ENCODE measurements around the gene IMPA2.

IMPA2 gene

DNA sequence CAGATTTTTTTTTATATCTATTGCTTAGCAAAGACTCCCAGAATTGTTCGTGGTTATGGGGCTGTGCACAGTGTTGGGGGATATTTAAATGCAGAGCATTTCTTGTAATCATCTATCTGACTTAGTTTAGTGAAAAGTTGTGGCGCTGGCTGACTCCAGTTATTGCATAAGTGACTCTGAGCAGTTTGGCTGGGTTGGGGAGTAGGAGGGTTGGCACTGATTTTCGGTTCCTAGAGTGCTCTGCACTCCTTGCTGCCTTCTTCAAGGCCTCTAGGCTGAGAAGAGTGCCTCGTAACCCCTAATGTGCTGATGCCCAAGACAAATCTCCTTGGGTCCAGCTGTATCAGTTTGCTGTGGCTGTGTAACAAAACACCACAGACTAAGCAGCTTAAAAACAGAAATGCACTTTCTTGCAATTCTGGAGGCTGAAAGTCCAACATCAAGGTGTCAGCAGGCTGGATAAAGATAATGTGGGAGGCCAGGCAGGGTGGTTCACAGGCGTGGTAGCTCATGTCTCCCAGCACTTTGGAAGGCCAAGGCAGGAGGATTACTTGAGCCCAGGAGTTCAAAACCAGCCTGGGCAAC is 6.5 kb upstream of the IMPA2 start:
- peaks cover 2% of the 10 kb centered on the region for H3K4me1 ChIP-seq (ENCODE audit: low read length)
- no peak overlapping the region for H3K27ac ChIP-seq (ENCODE audit: low read length)
- H3K36me3 ChIP-seq (replicated peaks; ENCODE audit: low read depth, low read length): no peaks in the 10 kb centered on the region
- H3K9ac ChIP-seq (ENCODE audit: low read length): no peak overlapping the region
- no peak overlapping the region for H3K4me3 ChIP-seq (ENCODE audit: low read length)
- H2AFZ ChIP-seq (ENCODE audit: low read depth, low read length): no peak overlapping the region
- H3K27me3 ChIP-seq (ENCODE audit: low read depth, low read length): no peaks in the 10 kb centered on the region
- H3K9me3 ChIP-seq (ENCODE audit: insufficient read depth, low read length): no peaks in the 10 kb centered on the region
- H3K79me2 ChIP-seq (ENCODE audit: low read length): no peaks in the 10 kb centered on the region
- no peak for TF ChIP-seq EZH2phosphoT487 (IDR thresholded peaks at IDR 0.05; ENCODE audit: low read depth)
- TF ChIP-seq, protein P1, sequence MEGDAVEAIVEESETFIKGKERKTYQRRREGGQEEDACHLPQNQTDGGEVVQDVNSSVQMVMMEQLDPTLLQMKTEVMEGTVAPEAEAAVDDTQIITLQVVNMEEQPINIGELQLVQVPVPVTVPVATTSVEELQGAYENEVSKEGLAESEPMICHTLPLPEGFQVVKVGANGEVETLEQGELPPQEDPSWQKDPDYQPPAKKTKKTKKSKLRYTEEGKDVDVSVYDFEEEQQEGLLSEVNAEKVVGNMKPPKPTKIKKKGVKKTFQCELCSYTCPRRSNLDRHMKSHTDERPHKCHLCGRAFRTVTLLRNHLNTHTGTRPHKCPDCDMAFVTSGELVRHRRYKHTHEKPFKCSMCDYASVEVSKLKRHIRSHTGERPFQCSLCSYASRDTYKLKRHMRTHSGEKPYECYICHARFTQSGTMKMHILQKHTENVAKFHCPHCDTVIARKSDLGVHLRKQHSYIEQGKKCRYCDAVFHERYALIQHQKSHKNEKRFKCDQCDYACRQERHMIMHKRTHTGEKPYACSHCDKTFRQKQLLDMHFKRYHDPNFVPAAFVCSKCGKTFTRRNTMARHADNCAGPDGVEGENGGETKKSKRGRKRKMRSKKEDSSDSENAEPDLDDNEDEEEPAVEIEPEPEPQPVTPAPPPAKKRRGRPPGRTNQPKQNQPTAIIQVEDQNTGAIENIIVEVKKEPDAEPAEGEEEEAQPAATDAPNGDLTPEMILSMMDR (IDR thresholded peaks at IDR 0.05; ENCODE audit: low read depth, low read length): no peak
- no peak overlapping the region for H3K4me2 ChIP-seq (ENCODE audit: low read length)
- no peaks in the 10 kb centered on the region for H4K20me1 ChIP-seq (ENCODE audit: insufficient read depth, low read length)

DNA sequence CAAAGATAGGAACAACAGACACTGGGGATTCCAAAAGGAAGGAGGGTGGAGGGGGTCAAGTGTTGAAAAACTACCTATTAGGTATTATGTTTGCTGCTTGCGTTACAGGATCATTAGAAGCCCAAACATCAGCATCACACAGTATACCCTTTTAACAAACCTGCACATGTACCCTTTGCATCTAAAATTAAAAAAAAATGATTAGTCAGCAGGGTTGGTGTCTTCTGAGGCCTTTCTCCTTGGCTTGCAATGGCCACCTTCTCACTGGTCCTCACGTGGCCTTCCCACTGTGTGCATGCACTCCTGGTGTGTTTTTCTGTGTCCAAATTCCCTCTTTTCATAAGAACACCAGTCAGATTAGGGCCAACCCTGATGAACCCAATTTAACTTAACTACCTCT is 5.6 kb upstream of the IMPA2 start:
- peaks cover 5% of the 10 kb centered on the region for H3K4me1 ChIP-seq (ENCODE audit: low read length)
- H3K9ac ChIP-seq (ENCODE audit: low read length): no peak overlapping the region
- H3K9me3 ChIP-seq (ENCODE audit: insufficient read depth, low read length): no peaks in the 10 kb centered on the region
- H3K36me3 ChIP-seq (replicated peaks; ENCODE audit: low read depth, low read length): no peaks in the 10 kb centered on the region
- TF ChIP-seq, protein P1 (IDR thresholded peaks at IDR 0.05; ENCODE audit: low read depth, low read length): no peak
- TF ChIP-seq EZH2phosphoT487 (IDR thresholded peaks at IDR 0.05; ENCODE audit: low read depth): no peak
- no peak overlapping the region for H2AFZ ChIP-seq (ENCODE audit: low read depth, low read length)
- no peaks in the 10 kb centered on the region for H4K20me1 ChIP-seq (ENCODE audit: insufficient read depth, low read length)
- no peaks in the 10 kb centered on the region for H3K27me3 ChIP-seq (ENCODE audit: low read depth, low read length)
- H3K4me3 ChIP-seq (ENCODE audit: low read length): no peak overlapping the region
- no peak overlapping the region for H3K4me2 ChIP-seq (ENCODE audit: low read length)
- no peaks in the 10 kb centered on the region for H3K79me2 ChIP-seq (ENCODE audit: low read length)
- H3K27ac ChIP-seq (ENCODE audit: low read length): no peak overlapping the region

GRCh38 chr18:11976315-11977152 is 4.8 kb upstream of the IMPA2 start:
- H3K4me2 ChIP-seq (ENCODE audit: low read length): no peak overlapping the region

GRCh38 chr18:11977153-11977466 is 4.2 kb upstream of the IMPA2 start:
- TF ChIP-seq EZH2phosphoT487 (IDR thresholded peaks at IDR 0.05; ENCODE audit: low read depth): no peak
- TF ChIP-seq, protein P1 (IDR thresholded peaks at IDR 0.05; ENCODE audit: low read depth, low read length): no peak
- H3K4me1 ChIP-seq (ENCODE audit: low read length): peaks cover 5% of the 10 kb centered on the region
- no peak overlapping the region for H3K27ac ChIP-seq (ENCODE audit: low read length)
- no peaks in the 10 kb centered on the region for H3K27me3 ChIP-seq (ENCODE audit: low read depth, low read length)
- H3K9ac ChIP-seq (ENCODE audit: low read length): no peak overlapping the region
- no peaks in the 10 kb centered on the region for H4K20me1 ChIP-seq (ENCODE audit: insufficient read depth, low read length)
- no peak overlapping the region for H3K4me3 ChIP-seq (ENCODE audit: low read length)
- no peak overlapping the region for H2AFZ ChIP-seq (ENCODE audit: low read depth, low read length)
- H3K4me2 ChIP-seq (ENCODE audit: low read length): no peak overlapping the region
- no peaks in the 10 kb centered on the region for H3K79me2 ChIP-seq (ENCODE audit: low read length)
- H3K36me3 ChIP-seq (replicated peaks; ENCODE audit: low read depth, low read length): no peaks in the 10 kb centered on the region
- no peaks in the 10 kb centered on the region for H3K9me3 ChIP-seq (ENCODE audit: insufficient read depth, low read length)

More at GRCh38 chr18:11976315-11977152, 4.8 kb upstream of the IMPA2 start:
- peaks cover 5% of the 10 kb centered on the region for H3K4me1 ChIP-seq (ENCODE audit: low read length)
- H4K20me1 ChIP-seq (ENCODE audit: insufficient read depth, low read length): no peaks in the 10 kb centered on the region
- no peak overlapping the region for H3K9ac ChIP-seq (ENCODE audit: low read length)
- no peak overlapping the region for H3K27ac ChIP-seq (ENCODE audit: low read length)
- no peaks in the 10 kb centered on the region for H3K36me3 ChIP-seq (replicated peaks; ENCODE audit: low read depth, low read length)
- H2AFZ ChIP-seq (ENCODE audit: low read depth, low read length): no peak overlapping the region
- H3K27me3 ChIP-seq (ENCODE audit: low read depth, low read length): no peaks in the 10 kb centered on the region
- no peaks in the 10 kb centered on the region for H3K9me3 ChIP-seq (ENCODE audit: insufficient read depth, low read length)
- TF ChIP-seq, protein P1 (IDR thresholded peaks at IDR 0.05; ENCODE audit: low read depth, low read length): no peak
- no peak for TF ChIP-seq EZH2phosphoT487 (IDR thresholded peaks at IDR 0.05; ENCODE audit: low read depth)
- H3K4me3 ChIP-seq (ENCODE audit: low read length): no peak overlapping the region
- no peaks in the 10 kb centered on the region for H3K79me2 ChIP-seq (ENCODE audit: low read length)

Measured in OCI-LY3 (cell line).